Measurements from ENCODE around the gene FAM234B.

Gene FAM234B

DNA sequence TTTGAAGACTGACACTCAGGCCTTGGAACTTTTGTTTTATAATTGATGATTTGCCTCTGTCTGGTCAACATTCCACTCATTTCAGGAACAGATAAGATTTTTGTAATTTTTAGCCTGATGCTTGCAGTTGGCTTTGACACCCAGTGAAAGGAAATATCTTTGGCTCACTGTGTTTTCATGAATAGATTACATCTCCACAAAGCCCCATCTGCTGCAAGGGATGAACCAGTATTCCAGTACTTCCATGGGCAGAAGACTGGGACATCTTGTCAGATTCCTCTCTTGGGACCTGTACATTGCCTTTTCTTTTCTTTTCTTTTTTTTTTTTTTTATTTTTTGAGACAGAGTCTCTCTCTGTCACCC is 30.9 kb downstream of the FAM234B start:
- no peaks in the 10 kb centered on the region for H3K9me3 ChIP-seq (ENCODE audit: insufficient read depth, low read length, severe bottlenecking)
- H4K20me1 ChIP-seq (ENCODE audit: insufficient read depth, low read length), result no peaks in the 10 kb centered on the region; the same call in 1 of the 2 replicates
- no peak overlapping the region for H3K9ac ChIP-seq (ENCODE audit: low read depth, low read length)
- no peaks in the 10 kb centered on the region for H3K4me1 ChIP-seq (ENCODE audit: insufficient read depth, low read length)
- no peak overlapping the region for H3K4me3 ChIP-seq (ENCODE audit: low read depth in 1 of 2, low read length in 2 of 2)
- DNase-seq (no peak), ATAC-seq (ENCODE audit: insufficient read depth, low read depth) (no peak)
- H3K4me2 ChIP-seq (ENCODE audit: insufficient read depth, low read length), result no peak overlapping the region
- no peak overlapping the region for H3K27ac ChIP-seq (ENCODE audit: low read length)
- no peak overlapping the region for H2AFZ ChIP-seq (ENCODE audit: low read depth, low read length)
- H3K27me3 ChIP-seq (ENCODE audit: insufficient read depth, low read length, poor library complexity), result peaks cover 5% of the 10 kb centered on the region
- no peaks in the 10 kb centered on the region for H3K36me3 ChIP-seq (ENCODE audit: insufficient read depth, low read length)
- no peak for TF ChIP-seq EZH2 (IDR thresholded peaks at IDR 0.05; ENCODE audit: borderline replicate concordance, low read depth, low read length, severe bottlenecking)
- TF ChIP-seq, protein P1, sequence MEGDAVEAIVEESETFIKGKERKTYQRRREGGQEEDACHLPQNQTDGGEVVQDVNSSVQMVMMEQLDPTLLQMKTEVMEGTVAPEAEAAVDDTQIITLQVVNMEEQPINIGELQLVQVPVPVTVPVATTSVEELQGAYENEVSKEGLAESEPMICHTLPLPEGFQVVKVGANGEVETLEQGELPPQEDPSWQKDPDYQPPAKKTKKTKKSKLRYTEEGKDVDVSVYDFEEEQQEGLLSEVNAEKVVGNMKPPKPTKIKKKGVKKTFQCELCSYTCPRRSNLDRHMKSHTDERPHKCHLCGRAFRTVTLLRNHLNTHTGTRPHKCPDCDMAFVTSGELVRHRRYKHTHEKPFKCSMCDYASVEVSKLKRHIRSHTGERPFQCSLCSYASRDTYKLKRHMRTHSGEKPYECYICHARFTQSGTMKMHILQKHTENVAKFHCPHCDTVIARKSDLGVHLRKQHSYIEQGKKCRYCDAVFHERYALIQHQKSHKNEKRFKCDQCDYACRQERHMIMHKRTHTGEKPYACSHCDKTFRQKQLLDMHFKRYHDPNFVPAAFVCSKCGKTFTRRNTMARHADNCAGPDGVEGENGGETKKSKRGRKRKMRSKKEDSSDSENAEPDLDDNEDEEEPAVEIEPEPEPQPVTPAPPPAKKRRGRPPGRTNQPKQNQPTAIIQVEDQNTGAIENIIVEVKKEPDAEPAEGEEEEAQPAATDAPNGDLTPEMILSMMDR (IDR thresholded peaks at IDR 0.05; ENCODE audit: borderline replicate concordance, extremely low read depth, low read length, poor library complexity, severe bottlenecking), result no peak
- H3K79me2 ChIP-seq (ENCODE audit: insufficient read depth, low read length), result no peaks in the 10 kb centered on the region

DNA sequence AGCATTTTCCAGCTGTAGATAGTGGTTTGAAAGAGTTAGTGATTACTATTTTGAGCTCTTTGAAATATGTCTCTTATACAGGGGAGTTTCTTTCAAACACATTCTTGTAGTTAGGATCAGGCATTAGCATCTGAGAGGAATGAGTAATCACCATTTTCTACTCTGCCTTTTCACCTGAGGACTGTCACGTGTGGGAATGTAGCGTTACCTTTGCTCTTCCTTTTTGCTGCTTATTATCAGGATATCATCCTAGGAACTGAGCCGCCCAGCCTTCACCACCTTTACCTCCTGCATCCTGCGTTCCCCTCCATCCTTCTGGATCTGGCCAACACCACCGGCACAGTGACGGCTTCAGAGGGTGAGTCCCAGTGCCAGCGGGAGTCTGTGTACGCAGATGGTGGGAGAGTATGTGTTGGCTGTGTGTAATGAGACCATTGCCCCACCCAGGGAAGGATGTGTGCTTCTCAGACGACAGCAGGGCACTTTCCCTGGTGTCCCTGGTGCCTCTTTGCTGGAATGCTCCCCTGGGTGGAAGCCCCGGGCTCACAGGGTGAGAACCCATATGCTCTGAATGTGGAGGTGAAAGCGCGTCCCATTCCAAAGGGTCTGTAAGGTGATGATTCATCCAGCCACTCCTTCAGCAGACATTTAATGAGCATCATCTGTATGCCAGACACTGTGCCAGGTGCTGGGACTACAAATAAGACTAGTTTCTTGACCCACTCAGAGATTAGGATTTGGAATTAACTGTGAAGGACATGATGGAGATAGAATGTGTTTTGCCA is 31.8 kb downstream of the FAM234B start:
- H3K9me3 ChIP-seq (ENCODE audit: insufficient read depth, low read length, severe bottlenecking), result no peaks in the 10 kb centered on the region
- no peak overlapping the region for H3K9ac ChIP-seq (ENCODE audit: low read depth, low read length)
- H2AFZ ChIP-seq (ENCODE audit: low read depth, low read length), result no peak overlapping the region
- no peak overlapping the region for H3K27ac ChIP-seq (ENCODE audit: low read length)
- TF ChIP-seq, protein P1 (IDR thresholded peaks at IDR 0.05; ENCODE audit: borderline replicate concordance, extremely low read depth, low read length, poor library complexity, severe bottlenecking), result no peak
- no peak for TF ChIP-seq EZH2 (IDR thresholded peaks at IDR 0.05; ENCODE audit: borderline replicate concordance, low read depth, low read length, severe bottlenecking)
- H3K36me3 ChIP-seq (ENCODE audit: insufficient read depth, low read length), result no peaks in the 10 kb centered on the region
- DNase-seq, result no peak
- ATAC-seq (ENCODE audit: insufficient read depth, low read depth), result no peak
- H4K20me1 ChIP-seq (ENCODE audit: insufficient read depth, low read length), result no peaks in the 10 kb centered on the region
- no peaks in the 10 kb centered on the region for H3K4me1 ChIP-seq (ENCODE audit: insufficient read depth, low read length)
- H3K79me2 ChIP-seq (ENCODE audit: insufficient read depth, low read length), result no peaks in the 10 kb centered on the region
- peaks cover 5% of the 10 kb centered on the region for H3K27me3 ChIP-seq (ENCODE audit: insufficient read depth, low read length, poor library complexity)
- no peak overlapping the region for H3K4me3 ChIP-seq (ENCODE audit: low read depth in 1 of 2, low read length in 2 of 2)
- H3K4me2 ChIP-seq (ENCODE audit: insufficient read depth, low read length), result no peak overlapping the region

DNA sequence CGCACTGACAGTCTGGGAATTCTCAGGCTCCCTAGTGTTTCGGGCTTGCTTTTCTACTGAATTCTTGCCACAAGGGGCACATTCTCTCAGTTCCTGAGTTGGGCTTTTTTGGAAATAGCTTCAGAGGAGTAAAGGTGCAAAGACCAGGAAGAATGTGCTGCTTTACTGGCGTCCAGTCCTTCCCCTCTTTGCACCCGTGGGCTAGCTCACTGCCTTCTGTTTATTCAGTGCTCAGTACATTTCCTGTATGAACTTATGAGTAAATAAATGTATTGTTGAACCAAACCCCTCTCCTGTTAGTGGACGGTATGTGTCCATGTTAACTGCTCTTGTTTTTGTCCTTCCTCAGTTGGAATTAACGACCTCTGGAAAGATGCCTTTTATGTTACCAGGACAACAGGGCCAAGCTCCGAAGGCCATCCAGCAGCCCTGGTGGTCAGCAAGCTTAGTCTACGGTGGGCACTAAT is 35.3 kb downstream of the FAM234B start:
- Histone ChIP-seq H3K4me1 (ENCODE audit: insufficient read depth, low read length) (no peaks in the 10 kb centered on the region), H3K27me3 (ENCODE audit: insufficient read depth, low read length, poor library complexity) (peaks cover 10% of the 10 kb centered on the region), H3K9me3 (ENCODE audit: insufficient read depth, low read length, severe bottlenecking) (no peaks in the 10 kb centered on the region), H3K4me3 (ENCODE audit: low read depth in 1 of 2, low read length in 2 of 2) (no peak overlapping the region), H3K36me3 (ENCODE audit: insufficient read depth, low read length) (no peaks in the 10 kb centered on the region), H3K4me2 (ENCODE audit: insufficient read depth, low read length) (no peak overlapping the region), H3K9ac (ENCODE audit: low read depth, low read length) (no peak overlapping the region), H4K20me1 (ENCODE audit: insufficient read depth, low read length) (no peaks in the 10 kb centered on the region), H3K27ac (ENCODE audit: low read length) (no peak overlapping the region), H2AFZ (ENCODE audit: low read depth, low read length) (no peak overlapping the region), H3K79me2 (ENCODE audit: insufficient read depth, low read length) (no peaks in the 10 kb centered on the region)
- TF ChIP-seq, protein P1 (IDR thresholded peaks at IDR 0.05; ENCODE audit: borderline replicate concordance, extremely low read depth, low read length, poor library complexity, severe bottlenecking), result no peak
- no peak for TF ChIP-seq EZH2 (IDR thresholded peaks at IDR 0.05; ENCODE audit: borderline replicate concordance, low read depth, low read length, severe bottlenecking)
- ATAC-seq (ENCODE audit: insufficient read depth, low read depth), result no peak
- no peak for DNase-seq
